Inflammatory macrophage treated with lipopolysaccharide for 1 hour (primary cell): Measurements from ENCODE around the gene WIPF3.

Source experiments
- DNase-seq, 2 donors: peaks; one replicate each; pipeline ENCODE4 v3.0.0-alpha.2; 2020 to 2022

Gene WIPF3

DNA sequence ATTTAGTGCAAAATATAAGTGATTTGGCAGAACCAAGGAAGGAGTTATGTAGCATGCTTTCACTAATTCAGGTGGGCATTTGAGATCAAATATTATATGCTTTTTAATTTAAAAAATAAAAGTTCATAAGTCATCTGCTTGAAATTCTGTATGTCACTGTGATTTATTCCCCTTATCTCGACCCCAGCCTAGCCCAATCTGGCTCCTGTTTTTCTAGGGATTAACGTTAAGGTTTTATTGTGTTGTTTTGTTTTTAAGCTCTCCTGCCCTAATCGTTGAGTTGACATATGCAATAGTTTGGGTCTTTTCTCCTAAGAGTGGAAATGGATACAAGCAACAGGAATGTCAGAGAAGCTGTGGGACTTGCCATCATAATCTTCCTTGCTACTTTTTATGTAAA is 42.6 kb downstream of the WIPF3 start:
- DNase-seq: no peak

GRCh38 chr7:29851487-29851886 is 45.2 kb downstream of the WIPF3 start:
- DNase-seq: no peak

GRCh38 chr7:29852457-29852856 is 46.1 kb downstream of the WIPF3 start:
- no peak for DNase-seq

DNA sequence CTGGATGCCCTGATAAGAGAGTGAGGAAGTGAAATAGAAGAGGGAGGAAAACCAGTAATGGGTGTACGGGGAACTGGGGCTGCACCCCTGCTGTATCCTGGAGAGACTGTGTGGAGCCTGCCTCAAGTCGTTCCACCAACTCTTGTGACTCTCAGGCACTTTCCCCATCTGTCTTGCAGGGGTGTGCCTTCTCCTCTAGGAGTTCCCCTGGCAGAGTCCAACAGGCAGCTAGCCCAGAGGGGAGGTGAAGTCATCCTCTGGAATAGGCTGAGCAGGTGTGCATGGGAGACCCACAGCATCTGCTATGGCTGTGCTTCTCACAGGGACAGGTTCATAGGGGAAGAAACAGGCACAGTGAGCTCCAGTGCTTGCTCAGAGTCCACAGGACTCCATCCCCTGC is 46.8 kb downstream of the WIPF3 start:
- no peak for DNase-seq

DNA sequence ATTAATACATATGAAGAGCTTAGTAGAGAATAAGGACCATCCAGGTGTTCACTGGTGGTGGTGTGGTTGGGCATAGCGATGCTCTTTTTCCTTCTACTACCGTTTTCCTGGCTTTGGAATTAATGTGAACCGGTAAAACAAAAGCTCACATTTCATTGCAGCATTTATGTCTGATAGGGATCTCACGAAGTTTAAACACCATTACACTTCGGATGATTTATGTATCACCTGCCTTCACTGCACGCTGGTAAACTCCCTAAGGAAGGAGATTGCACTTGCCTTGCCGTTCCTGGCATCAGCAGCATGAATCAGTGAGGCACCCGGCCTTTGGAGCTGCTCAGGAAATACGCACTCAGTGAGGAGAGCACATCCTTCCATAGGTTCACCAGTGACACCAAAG is 47.5 kb downstream of the WIPF3 start:
- no peak for DNase-seq

GRCh38 chr7:29854257-29854938 is 48.1 kb downstream of the WIPF3 start:
- DNase-seq: no peak

DNA sequence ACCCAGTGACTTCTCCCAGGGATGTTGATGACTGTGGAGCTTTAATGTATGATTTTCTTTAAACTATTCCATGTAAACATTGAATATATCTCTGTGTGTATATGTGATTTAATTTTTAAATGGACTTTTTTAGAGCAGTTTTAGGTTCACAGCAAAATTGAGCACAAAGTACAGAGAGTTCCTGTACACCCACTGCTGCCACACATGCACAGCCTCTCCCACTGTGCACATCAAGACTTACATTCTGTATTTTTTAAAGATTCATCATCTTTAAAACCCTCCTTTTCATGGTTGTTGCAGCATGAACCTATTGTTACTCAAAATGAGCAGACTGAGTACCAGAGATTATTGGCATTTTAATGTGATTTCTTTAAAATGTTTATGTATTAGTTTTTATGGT is 51.3 kb downstream of the WIPF3 start:
- no peak for DNase-seq

GRCh38 chr7:29858191-29858951 is 52.1 kb downstream of the WIPF3 start:
- no peak for DNase-seq

DNA sequence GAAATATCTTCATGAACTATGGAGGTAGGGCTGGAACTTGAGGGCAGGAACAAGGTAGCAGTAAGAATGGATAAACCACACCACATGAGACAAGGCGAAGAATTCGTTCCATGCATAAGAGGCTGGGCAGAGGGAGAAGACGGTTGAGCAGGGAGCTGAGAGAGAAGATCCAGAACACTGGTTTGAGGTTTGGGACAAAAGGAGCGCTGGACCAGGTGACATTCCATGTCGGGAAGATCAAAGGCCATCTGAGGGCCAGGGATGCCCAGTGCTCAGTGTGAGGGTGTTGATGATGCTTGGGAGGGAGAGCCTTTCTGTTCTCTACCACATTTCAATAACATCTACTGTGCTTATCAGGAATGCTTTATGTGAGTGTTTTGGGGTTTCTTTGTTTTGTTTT is 52.8 kb downstream of the WIPF3 start:
- no peak for DNase-seq

DNA sequence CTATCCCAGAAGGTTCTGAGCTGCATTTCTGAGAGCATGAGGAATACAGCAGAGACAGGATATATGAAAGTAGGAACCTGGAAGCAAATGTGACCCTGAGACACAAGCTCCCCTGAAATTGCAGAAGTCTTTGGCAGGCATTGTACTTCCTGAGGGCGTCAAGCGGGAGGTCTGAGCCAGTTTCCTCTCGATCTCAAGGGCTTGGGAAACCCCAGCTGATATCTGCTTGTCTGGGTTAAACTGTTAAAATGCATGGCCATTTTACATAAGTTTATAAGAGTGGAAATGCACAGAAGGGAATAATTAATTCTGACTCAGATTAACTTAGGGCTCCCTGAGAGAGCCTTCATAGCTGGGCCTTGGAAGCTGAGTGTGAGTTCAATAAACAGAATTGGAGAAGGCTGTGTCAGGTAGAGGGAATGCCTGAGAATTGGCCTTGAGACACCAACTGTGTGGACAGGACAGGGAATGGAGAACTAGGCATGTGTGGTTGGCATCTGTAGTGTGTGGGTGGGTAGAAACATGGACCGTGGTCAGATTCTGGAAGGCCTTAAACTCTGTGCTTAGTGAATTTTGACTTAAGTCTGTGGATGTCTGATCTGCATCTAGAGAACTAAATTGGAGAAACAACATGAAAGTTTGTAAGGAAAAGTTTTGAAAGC is 53.3 kb downstream of the WIPF3 start:
- peak; percentile 88 to 90 for DNase-seq

GRCh38 chr7:29860186-29860585 is 53.9 kb downstream of the WIPF3 start:
- peak in 1 of 2 donors; percentile 39 for DNase-seq

- DNase-seq: no peak
Measured at GRCh38 chr7:29861884-29862283, 55.6 kb downstream of the WIPF3 start.

GRCh38 chr7:29864656-29865055 is 58.3 kb downstream of the WIPF3 start:
- no peak for DNase-seq

DNA sequence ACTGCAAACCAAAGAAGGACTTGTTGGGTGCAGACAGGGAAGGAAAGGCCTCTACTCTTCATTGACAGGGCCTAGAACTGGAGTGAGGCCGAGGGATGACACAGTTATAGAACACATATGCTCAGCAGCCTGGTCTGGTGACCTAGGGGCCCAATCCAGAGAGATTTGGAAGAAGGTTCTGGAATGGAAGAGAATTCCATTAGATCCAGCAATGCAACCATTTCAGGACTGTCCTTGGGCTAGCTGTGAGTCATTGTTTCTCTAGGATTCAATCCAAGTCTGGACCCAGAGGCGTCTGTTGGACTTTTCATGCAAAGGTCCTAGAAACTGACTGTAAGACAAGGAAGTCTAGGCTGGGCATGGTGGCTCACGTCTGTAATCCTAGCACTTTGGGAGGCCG is 59.2 kb downstream of the WIPF3 start:
- DNase-seq: no peak

DNA sequence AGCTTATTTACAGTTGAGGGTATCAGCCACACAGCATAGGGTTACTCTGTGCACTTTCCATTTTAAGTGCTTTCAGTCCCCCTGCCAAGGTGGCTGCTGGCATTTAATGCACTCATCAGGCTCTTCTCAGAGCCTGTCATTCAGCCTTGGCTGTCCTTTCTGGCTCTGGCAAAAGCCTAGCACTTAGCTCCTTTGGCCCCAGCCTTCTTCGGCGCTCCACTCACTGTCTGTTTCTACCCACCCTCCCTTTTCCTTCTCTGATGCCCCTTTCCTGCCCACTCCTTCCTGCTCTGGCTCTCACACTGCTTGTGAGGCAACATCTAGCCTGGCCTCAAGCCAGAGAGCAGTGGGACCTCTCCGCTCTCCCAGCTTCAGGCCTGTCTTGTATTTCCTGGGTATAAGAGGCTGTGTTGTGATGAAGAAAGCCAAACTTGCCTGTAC is 60.2 kb downstream of the WIPF3 start:
- DNase-seq: peak; percentile 61 to 65

GRCh38 chr7:29871787-29872398 is 65.6 kb downstream of the WIPF3 start:
- no peak for DNase-seq

DNA sequence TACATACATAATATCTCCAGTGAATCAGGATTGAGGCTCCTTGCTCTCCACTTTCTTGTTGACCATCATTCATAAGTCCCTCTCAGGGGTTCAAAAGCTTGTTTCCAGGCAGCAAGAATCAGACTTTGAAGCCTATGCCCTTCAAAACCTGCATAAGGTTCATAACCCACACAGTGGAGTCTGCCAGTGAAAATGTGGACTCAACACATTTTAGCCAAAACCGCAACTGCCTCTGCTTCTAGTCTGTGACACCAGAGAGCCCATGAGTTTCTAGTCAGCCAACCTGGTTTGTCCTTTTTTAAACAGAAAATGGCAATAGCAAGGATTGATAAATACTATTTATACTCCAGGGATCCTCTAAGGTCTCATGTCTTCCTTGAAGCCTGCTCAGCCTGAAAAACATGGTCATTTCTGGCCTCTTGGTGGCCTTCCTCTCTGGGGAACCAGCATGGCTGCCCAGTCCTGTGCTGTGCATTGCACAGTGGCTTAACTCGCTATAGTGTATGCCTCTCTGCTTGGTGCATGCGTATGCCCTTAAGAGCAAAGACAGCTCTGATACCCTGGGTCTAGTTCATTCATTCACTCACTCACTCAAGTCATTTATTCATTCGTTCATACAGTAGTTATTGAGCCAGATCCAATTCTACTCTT is 67.5 kb downstream of the WIPF3 start:
- DNase-seq: no peak

DNA sequence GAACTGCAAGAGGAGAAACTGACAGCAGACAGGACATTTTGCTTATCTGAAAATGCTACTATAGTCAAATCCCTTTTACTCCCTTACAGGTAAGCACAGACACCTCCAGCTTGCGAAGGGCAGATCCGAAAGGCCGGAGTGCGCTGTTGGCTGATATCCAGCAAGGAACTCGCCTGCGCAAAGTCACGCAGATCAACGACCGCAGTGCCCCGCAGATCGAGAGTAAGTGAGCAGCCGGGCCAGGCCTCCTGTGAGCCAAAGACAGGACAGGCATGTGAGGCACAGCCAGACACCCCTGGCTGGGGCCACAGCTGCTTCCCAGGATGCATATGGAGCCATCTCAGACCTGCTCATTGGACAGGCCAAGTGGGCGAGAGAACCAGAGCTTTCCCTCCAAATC is 69.4 kb downstream of the WIPF3 start:
- no peak for DNase-seq

GRCh38 chr7:29877196-29877595 is 70.9 kb downstream of the WIPF3 start:
- no peak for DNase-seq

DNA sequence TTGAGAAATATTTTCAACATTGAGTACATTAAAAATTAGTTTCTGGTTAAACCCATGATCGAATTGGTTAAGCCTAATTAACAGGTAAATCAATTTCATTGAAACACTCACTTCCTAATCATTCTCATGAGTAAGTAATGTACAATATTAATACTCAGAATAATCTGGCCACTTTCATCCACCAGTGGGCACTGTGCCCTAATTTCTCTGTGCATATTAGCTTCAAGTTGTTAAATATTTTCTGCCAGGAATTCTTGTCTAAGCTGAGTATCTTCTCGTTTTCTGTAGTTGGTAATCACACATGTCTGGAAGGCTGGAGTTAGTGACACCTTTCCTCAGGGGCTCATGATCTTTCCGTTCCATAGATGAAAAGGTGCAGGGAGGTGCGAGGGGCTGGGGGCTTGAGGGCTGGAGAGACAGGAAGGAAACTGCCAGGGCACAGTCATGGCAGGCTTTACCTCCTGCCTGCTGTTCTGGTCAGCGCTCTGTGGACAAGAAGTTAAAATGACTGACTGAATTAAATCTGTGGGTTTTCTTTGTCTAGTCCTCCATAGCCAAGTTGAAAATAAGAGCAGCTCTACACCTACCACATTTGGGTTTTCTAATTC is 71.9 kb downstream of the WIPF3 start:
- peak; percentile 37 to 81 for DNase-seq

GRCh38 chr7:29879609-29880008 is 73.3 kb downstream of the WIPF3 start:
- DNase-seq: peak in 1 of 2 donors; percentile 24

DNA sequence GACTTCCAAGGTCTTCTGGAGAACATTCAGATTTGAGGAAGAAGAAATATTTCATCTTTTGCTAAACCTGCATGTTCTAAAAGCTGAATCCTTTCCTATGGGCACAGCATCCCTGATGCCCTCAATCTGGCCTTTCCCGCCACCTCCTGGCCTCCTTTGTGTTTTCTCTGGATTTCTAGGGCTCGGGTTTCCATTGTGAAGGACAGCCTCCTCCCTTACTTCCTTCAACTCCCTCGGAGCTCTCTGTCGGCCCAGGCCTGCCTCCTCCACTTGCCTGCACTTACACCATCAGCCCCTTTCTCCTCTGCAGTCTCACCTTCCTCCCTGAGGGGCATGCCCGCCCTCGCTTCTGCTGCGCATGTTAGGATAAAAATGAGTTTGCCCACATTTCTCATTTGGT is 75.4 kb downstream of the WIPF3 start:
- no peak for DNase-seq

GRCh38 chr7:29882481-29882880 is 76.2 kb downstream of the WIPF3 start:
- no peak for DNase-seq
